Stimulated activated CD4-positive, alpha-beta T cell treated with anti-CD3 and anti-CD28 coated beads, Interleukin-12 subunit alpha, Interleukin-12 subunit beta, amount 100 ng/mL, for 4 hours (primary cell): ENCODE results near the gene PHKA2.
"Not testable (repeated sequence)": the region's sequence is repeated elsewhere in the genome, so short reads cannot be mapped to it uniquely, and the experiment has no call there.

Experiments used
- DNase-seq: peaks from one replicate; pipeline ENCODE4 v3.0.0-alpha.2; 2020

Gene PHKA2, protein sequence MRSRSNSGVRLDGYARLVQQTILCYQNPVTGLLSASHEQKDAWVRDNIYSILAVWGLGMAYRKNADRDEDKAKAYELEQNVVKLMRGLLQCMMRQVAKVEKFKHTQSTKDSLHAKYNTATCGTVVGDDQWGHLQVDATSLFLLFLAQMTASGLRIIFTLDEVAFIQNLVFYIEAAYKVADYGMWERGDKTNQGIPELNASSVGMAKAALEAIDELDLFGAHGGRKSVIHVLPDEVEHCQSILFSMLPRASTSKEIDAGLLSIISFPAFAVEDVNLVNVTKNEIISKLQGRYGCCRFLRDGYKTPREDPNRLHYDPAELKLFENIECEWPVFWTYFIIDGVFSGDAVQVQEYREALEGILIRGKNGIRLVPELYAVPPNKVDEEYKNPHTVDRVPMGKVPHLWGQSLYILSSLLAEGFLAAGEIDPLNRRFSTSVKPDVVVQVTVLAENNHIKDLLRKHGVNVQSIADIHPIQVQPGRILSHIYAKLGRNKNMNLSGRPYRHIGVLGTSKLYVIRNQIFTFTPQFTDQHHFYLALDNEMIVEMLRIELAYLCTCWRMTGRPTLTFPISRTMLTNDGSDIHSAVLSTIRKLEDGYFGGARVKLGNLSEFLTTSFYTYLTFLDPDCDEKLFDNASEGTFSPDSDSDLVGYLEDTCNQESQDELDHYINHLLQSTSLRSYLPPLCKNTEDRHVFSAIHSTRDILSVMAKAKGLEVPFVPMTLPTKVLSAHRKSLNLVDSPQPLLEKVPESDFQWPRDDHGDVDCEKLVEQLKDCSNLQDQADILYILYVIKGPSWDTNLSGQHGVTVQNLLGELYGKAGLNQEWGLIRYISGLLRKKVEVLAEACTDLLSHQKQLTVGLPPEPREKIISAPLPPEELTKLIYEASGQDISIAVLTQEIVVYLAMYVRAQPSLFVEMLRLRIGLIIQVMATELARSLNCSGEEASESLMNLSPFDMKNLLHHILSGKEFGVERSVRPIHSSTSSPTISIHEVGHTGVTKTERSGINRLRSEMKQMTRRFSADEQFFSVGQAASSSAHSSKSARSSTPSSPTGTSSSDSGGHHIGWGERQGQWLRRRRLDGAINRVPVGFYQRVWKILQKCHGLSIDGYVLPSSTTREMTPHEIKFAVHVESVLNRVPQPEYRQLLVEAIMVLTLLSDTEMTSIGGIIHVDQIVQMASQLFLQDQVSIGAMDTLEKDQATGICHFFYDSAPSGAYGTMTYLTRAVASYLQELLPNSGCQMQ

DNA sequence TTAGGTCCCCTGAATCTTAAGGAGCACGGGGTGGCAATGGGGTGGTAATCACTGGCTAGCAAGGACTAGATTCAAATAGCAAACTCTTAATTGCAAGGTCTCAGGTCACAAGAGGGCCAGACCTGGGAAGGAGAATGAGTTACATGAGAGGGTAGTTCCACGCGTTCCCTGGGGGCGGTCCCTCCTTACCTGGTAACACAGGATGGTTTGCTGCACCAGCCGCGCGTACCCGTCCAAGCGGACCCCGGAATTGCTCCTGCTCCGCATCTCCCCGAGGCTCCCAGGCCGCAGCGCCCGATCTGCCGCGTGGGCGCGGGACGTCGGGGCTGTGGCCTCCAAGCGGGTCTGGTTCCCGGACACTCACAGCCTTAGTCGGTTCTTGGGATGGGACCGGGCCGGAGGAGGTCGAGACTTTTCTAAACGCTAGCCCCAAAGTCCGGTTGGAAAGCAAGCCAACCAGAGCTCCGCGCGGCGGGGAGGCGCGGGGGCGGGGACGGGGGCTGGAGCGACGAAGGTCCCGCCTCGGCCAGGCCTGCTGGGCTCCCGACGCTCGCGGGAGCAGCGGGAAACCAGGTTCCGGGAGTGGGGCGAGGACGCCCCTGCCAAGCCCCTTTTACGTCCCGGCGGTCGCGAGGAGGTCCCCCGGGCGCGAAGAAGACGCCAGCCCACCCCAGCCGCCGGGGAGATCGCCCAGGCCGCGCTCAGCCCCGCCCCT is at the start of gene PHKA2:
Gene PHKA2, minus strand, starts transcription at position 449 of the 715 bp plus-strand sequence. Its CDS starts 182 bp downstream, at position 267.
- DNase-seq = peak; percentile 33

DNA sequence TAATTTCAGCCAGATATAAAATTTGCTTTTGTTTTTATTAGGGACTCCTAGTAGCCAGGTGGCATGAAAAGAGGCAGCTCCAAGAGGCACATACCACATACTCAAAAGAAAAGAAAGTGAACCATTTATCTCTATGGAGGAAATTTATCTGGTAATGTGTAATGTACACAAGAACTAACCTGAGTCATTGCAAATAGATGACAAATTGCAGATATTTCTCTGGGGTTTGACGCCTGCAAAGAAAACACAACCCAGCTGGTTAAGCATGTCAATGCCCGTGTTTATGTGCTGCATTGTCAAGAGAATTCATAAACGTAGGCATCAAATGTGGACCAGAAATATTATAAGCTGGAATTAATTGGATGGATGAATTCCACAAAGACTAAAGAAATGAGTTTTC is 46.9 kb upstream of the PHKA2 start:
- no peak for DNase-seq

DNA sequence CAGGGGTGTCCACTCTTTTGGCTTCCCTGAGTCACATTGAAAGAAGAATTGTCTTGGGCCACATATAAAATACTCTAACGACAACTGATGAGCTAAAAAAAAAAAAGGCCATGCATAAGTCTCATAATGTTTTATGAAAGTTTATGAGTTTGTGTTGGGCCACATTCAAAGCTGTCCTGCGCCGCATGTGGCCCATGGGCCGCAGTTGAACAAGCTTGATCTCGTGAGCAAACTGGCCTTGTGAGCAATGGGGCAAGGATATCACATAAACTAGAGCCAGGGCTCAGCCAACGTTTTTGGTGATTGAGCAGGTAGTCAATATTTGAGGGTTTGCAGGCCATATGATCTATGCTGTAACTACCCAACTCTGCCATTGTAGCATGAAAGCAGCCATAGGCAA is 44.6 kb upstream of the PHKA2 start:
- DNase-seq = no peak

DNA sequence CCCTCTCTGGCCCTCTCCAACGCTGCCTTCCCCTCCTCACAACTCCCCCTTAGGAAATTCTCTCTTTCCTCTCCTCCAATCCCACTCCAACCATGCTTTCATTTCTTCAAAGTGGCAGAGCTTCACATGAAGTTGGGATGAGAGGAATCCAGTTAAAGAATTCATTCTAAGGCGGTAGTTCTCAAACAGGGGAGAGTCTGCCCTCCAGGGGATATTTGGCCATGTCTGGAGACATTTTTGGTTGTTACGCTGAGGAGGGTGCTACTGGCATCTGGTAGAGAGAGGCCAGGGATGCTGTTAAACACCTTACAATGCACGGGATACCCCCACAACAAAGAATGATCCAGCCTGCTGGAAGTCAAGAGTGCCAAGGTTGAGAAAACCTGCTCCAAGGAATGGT is 40.5 kb upstream of the PHKA2 start:
- DNase-seq = no peak

DNA sequence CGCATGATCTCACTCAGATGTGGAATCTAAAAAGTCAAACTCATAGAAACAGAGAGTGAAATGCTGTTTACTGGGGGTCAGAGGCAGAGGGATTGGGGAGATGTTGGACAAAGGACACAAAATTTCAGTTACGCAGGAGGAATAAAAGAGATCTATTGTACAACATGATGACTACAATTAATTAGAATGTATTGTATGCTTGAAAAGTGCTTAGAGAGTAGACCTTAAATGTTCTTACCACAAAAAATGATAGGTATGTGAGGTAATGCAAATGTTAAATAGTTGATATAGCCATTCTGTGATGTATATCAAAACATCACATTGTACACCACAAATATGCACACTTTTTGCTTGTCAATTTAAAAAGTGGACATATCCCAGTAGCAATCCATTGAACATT is 36.1 kb upstream of the PHKA2 start:
- no peak for DNase-seq

DNA sequence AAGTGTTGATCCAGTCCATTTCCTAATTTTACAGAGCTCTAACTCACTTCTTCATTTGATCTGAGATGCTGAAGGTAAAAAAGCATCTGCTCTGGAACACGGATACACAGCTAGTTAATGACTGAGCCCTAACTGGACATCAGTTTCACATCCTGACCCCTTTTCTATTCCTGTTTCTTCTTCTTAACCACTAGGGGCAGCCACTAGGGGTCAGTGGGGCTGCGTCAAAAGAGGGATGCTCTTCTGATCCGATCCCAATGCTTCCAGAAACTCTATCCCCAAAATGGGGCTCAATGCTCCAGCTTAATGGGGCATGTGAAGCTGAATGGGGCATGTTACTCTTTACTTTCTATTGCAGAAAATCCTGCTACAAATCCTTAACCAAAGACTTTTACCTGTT is 33.4 kb upstream of the PHKA2 start:
- no peak for DNase-seq

DNA sequence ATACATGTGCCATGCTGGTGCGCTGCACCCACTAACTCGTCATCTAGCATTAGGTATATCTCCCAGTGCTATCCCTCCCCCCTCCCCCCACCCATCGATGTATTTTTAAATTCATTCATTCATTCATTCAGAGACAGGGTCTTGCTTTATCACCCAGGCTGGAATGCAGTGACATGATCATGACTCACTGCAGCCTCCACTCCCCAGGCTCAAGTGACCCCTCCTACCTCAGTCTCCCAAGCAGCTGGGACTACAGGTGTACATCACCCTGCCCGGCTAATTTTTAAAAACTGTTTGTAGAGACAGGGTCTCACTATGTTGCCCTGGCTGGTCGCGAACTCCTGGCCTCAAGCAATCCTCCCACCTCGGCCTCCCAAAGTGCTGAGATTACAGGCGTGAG is 32.7 kb upstream of the PHKA2 start:
- not testable (repeated sequence) for DNase-seq

DNA sequence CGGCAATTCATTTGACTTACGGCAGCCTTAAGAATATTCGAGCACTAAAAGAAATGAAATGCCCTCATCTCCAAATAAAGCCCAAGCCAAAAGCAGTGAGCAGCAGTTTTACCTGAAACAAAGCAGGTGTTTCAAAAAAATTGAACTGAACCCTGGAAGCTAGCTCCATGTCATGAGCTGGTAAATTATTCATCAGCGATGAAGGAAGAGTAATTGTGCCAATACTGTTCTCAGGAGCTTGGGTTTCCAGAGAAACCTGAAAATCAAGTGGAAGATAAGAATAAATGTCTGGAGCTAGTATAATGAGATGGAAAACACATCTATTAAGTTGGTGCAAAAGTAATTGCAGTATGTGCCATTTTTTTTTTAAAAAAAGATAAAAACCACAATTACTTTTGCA is 24.0 kb upstream of the PHKA2 start:
- DNase-seq = no peak

DNA sequence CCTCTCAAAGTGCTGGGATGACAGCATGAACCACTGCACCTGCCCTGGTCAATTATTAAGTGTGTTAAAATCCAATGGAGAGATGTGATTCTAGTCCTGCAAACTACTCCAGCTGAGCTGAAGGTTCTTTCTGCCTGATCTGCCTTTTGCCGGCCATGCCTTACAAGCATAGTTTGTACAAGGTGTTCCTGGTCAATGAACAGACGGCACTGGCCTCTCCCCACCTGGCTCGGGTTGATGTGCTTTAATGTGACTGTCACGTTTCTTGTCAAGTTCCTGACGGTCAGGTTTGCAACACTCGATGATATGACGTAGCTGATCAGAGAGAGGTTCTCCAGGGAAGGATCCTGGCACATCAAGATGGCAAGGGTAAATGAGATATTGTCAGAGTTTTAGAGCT is 23.1 kb upstream of the PHKA2 start:
- no peak for DNase-seq

DNA sequence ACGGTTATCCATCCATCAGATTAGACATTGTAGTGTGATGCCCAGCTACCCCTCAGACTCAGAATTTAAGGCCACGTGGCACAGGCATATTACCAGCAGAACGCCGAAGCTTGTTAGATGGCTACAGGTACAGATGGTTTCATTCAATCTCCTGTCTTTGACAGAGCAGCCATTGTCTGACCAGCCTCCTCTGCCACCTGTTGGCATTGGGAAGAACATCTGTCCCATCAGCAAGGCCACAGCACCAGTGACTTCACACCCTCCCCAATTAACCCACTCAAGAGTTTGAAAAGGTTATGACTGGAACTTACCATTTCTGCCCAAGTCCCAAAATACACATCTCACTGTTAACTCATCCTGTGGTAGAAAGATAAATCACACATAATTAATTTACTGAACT is 22.0 kb upstream of the PHKA2 start:
- DNase-seq = no peak

DNA sequence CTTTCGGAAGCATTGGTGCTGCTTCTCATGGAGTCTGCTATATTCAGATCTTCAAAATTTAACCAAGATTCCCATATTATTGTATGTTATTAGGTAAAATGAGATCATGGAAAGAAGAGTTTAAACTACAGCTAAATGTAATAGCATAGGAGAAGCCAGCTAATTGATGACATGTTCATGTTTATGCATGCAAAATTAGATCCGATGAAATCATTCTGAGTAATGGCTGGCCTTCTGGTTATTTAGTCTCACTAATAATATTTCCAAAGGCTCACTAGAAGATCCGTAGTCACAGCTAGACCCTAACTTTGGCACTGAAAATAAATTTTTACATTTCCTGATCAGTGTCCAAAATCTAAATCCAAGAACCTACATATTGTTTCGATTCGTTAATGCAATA is 19.8 kb upstream of the PHKA2 start:
- no peak for DNase-seq

DNA sequence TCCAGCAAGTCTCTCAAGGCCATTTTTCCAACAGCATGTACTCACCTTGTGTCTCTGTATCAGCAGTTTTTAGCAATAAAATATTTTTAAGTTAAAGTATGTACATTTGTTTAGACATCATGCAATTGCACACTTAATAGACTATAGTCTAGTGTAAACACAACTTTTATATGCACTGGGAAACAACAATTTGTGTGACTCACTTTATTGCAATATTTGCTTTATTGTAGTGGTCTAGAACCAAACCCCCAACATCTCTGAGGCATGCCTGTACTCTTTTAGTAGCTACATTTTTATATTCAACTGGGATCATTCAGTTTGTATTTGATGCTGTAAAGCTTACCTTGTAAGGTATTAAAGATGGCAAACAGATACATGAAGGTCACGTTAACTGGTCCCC is 14.7 kb upstream of the PHKA2 start:
- DNase-seq = no peak

DNA sequence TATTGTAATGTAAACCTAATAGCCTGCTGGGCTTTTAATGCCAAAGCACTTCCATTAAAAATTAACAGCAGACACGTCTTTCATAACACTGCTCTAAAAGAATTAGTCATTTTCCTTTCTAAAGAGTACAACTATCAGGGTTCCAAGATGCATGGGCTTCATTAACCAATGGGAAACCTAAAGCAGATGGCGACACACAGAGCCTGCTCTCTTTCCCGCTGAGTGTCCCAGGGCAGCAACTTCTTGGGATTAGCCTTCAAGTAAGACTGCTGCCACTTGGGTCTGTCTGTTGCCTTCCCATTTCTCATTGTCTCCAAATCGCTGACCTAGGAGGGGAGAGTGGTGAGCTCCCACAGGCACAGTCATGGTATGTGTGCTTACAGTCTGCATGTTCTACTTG is 14.0 kb upstream of the PHKA2 start:
- DNase-seq = no peak

DNA sequence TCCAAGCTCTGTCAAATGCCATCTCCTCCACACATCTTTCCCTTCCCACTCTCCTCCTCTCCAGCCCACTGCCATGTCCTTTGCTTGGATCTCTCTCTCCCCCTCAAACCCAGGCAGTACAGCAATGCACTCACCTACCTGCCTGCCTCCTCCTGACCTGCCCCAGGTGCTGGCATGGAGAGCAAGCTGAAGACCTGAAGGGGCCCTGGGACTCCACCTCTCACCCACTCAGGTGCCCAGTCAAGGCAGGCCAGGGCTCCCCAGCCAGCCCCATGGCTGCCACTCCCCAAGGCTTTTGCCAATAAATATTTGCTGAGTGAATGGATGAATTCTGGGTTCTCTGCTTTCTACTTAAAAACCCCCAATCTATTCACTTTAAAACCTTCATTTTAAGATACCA is 12.6 kb upstream of the PHKA2 start:
- DNase-seq = no peak

DNA sequence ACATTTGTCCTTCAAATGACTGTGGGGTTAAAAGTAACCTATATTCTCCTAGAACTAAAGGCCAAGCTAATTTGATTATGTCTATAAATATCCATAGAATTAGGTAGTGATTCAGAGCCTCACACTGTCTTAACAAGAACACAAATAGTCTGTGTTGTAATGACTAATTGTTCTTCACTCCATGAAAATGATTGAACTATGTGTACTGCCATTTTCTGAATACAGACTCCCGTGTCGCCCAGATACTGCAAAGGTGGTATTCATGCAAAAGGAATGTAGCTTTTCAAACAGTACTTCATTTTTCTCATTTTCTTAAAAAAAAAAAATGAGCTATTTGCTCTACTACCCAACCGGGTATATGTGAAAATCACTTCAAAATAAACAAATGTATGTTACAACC is 11.3 kb upstream of the PHKA2 start:
- no peak for DNase-seq

DNA sequence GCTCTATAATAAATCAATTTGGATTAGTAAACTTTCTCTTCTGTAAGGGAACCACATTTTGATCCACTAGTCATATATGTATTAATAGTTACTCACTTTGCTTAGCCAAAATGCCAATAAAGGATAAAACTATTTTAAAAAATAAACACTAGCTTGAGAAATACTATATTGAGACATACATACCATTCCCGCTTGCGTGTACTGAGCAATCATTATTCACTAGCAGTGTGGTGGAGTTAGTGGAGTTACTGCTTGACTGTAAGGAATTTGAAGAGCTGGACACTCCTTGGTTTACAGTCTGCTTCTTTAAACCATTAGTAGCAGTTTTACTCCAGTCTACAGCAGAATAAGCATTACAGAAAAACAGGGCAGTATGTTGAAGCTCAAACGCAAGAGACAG is 10.8 kb upstream of the PHKA2 start:
- DNase-seq = no peak

DNA sequence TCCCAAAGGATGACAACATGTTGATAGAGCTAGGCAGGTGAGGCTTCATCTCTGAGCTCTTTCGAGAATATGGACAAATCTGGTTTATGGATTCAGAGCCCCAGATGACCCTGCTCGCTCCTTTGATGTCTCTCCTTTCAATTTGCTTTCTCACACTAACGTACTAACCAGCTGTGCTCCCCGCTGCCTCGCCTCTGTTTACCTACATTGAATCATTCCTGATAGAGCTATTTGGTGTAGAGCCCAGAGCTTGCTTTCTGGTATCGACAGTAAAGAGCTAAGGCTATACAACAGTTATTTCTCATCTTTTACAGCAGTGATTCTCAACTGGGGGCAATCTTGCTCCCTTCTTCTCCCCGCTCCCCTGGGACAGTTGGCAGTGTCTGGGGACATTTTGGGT is 8.9 kb upstream of the PHKA2 start:
- DNase-seq = no peak

DNA sequence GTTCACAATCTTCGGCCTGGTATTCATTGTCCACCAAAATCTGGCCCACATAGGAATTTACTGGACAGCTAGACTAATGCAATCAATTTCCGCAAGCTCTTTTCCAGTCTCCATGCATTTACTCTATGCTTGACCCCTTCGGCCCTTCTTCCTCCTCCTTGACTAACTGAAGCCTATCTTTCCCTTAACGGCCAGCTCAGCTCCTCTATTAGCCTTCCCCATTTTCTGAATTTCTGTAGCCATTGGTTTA is 1.2 kb upstream of the PHKA2 start:
- DNase-seq = no peak

DNA sequence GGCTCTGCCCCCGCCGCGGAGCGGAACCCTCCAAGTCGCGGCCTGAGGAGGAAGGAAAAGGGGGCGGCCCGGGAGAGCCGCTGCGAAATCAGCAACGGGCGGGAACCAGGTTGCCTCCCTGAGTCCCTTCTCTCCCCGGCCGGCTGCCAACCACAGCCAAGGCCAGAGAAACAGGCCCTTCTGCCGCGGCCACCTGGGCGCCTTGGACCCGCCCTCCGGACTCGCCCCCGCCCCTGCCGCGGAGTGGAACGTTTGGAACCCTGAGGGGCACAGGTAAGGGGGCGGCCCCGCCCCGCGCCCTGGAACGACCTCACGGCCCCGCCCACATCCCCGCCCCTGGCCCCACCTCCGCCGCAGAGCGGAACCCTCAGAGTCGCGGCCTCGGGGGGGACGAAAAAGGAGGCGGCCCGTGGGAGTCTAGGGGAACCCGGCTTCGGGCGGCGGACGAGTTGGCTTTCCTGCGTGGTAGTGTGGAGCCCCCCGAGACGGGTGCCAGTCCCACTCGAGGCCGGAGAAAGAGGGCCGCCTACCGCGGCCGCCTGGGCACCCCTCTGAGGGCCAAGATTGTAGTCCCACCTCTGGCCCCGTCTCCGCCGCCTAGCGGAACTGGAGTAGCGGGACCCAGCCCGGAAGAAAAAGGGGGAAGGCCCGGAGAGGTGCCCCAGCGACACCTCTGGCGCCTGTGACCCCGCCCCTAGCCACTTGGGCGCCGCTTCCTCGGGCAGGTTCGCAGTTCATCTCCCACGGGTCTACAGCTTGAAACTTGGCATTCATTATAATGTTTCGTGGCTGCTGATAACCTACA is 669 bp upstream of the PHKA2 start:
- DNase-seq = peak; percentile 85

DNA sequence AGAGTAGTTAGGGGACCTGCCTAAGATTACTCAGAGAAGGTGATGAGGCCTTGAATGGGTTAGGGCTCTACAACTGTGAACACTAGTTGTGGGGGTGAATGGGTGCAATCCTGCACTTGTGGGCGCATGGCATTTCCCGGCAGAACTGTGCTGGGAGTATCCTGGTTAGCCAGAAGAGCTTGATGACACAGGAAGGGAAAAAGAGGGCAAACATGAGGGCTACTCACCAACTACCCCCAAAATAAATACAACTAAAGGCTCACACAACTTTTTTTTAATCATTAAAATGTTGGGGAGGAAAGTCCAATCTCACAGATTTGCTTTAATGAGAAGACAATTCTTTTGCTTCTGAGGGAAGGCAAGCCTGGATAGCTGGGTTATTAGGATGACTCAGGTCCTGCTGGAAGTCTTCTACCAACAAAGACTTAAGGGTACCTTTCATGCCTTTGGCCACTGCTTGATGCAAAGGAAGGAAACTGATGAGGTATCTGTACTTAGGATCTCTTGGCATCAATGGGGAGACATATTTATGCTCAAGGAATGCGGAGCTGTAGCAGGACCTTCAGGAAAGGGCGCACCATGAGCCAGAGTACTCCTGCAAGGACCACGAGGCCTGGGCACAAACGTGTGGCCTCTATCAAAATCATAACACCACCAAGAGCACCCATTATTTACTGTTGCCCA is 2.6 kb downstream of the PHKA2 start:
- no peak for DNase-seq

DNA sequence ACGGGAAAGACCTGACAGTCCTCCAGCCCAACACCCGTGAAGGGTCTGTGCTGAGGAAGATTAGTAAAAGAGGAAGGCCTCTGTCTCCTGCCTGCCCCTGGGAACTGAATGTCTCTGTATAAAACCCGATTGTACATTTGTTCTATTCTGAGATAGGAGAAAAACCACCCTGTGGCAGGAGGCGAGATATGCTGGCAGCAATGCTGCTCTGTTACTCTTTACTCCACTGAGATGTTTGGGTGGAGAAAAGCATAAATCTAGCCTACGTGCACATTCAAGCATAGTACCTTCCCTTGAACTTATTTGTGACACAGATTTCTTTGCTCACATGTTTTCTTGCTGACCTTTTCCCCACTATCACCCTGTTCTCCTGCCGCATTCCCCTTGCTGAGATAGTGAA is 3.7 kb downstream of the PHKA2 start:
- not testable (repeated sequence) for DNase-seq

DNA sequence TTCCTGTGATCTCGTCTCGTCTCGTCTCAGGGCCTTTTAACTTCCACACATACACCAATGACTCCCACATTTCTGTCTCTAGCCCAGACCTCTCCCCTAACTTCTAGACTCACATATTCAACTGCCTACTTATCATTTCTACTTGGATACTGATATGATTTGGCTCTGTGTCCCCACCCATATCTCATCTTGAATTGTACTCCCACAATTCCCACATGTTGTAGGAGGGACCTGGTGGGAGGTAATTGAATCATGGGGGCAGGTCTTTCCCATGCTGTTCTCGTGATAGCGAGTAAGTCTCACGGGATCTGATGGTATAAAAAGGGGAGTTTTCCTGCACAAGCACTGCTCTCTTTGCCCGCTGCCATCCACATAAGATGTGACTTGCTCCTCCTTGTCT is 8.9 kb downstream of the PHKA2 start:
- DNase-seq = no peak
